ENCODE results near the gene WDSUB1.

DNA sequence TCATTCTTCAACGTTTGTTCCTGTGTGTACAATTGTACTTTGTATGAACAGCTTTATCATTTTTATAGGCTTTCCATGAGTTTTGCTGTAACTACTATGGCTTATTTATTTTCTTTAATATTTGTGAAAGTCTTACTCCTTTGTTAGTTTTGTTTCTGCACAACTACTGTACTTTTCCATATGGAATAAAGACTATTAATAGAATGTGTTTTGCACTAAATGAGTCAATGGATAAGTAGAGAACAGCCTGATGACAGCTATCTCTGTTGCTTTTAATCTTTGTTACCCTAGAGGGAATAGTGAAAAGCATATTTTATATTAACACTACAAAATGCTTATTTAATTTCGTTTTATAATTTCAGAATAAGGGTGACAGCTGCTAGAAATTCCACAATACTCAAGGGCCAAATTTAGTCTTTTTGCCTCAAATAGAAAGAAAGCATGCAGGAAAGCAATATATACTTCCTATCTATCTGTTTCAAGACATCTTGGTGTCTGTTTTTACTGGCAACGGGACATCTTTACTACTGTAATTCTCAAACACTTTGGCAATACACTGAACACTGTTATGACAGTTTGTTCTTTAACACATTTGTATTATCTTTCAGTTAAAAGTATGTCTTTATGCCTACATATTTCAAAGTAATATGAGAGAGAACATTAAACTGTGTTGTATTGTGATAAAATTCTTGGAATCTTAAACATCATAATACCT lies 53.9 kb downstream of the WDSUB1 start:
- no peak for TF ChIP-seq SP1 (IDR thresholded peaks at IDR 0.05)
- TF ChIP-seq, protein P1, sequence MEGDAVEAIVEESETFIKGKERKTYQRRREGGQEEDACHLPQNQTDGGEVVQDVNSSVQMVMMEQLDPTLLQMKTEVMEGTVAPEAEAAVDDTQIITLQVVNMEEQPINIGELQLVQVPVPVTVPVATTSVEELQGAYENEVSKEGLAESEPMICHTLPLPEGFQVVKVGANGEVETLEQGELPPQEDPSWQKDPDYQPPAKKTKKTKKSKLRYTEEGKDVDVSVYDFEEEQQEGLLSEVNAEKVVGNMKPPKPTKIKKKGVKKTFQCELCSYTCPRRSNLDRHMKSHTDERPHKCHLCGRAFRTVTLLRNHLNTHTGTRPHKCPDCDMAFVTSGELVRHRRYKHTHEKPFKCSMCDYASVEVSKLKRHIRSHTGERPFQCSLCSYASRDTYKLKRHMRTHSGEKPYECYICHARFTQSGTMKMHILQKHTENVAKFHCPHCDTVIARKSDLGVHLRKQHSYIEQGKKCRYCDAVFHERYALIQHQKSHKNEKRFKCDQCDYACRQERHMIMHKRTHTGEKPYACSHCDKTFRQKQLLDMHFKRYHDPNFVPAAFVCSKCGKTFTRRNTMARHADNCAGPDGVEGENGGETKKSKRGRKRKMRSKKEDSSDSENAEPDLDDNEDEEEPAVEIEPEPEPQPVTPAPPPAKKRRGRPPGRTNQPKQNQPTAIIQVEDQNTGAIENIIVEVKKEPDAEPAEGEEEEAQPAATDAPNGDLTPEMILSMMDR (IDR thresholded peaks at IDR 0.05; ENCODE audit: low read depth, low read length, missing input control), result no peak
- TF ChIP-seq, protein P2, sequence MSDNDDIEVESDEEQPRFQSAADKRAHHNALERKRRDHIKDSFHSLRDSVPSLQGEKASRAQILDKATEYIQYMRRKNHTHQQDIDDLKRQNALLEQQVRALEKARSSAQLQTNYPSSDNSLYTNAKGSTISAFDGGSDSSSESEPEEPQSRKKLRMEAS (IDR thresholded peaks at IDR 0.05), result no peak
- no peak for TF ChIP-seq JUND (IDR thresholded peaks at IDR 0.05)
- no peak for TF ChIP-seq EGR1 (IDR thresholded peaks at IDR 0.05; ENCODE audit: low read depth in 2 of 2)
- TF ChIP-seq, protein P3, sequence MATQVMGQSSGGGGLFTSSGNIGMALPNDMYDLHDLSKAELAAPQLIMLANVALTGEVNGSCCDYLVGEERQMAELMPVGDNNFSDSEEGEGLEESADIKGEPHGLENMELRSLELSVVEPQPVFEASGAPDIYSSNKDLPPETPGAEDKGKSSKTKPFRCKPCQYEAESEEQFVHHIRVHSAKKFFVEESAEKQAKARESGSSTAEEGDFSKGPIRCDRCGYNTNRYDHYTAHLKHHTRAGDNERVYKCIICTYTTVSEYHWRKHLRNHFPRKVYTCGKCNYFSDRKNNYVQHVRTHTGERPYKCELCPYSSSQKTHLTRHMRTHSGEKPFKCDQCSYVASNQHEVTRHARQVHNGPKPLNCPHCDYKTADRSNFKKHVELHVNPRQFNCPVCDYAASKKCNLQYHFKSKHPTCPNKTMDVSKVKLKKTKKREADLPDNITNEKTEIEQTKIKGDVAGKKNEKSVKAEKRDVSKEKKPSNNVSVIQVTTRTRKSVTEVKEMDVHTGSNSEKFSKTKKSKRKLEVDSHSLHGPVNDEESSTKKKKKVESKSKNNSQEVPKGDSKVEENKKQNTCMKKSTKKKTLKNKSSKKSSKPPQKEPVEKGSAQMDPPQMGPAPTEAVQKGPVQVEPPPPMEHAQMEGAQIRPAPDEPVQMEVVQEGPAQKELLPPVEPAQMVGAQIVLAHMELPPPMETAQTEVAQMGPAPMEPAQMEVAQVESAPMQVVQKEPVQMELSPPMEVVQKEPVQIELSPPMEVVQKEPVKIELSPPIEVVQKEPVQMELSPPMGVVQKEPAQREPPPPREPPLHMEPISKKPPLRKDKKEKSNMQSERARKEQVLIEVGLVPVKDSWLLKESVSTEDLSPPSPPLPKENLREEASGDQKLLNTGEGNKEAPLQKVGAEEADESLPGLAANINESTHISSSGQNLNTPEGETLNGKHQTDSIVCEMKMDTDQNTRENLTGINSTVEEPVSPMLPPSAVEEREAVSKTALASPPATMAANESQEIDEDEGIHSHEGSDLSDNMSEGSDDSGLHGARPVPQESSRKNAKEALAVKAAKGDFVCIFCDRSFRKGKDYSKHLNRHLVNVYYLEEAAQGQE (IDR thresholded peaks at IDR 0.05), result no peak
- no peak for TF ChIP-seq YY1 (IDR thresholded peaks at IDR 0.05)
- no peak for TF ChIP-seq TAF1 (conservative IDR thresholded peaks at IDR 0.05)
